GM21515 (cell line): ENCODE measurements around the gene USP17L30.
"Not testable (repeated sequence)": the region's sequence is repeated elsewhere in the genome, so short reads cannot be mapped to it uniquely, and the experiment has no call there.

Experiments
- ATAC-seq: cut with Tn5 transposase; IDR thresholded peaks from one replicate; pipeline ENCODE4 v1.9.1; 2021; ENCODE audit not compliant: unreplicated experiment

USP17L30 gene

DNA sequence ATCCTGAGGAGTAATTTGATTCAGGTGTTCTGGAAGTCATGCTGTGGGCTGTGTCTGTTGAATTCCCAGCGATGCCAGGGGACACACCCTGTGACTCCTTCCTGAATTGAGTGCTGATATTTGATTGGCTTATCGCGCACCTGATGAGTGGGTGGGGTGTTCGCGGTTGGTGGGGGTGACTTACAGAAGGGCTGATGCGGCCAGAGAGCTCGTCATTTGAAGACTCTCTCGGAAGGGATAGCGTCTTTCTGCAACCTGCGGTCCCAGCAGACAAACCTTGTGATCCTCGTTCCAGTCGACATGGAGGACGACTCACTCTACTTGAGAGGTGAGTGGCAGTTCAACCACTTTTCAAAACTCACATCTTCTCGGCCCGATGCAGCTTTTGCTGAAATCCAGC lies at the start of gene USP17L30:
Gene USP17L30 (plus strand): TSS at position 301 of the 400 bp plus-strand sequence. CDS start 0 bp downstream, at position 301.
- ATAC-seq, result not testable (repeated sequence)

DNA sequence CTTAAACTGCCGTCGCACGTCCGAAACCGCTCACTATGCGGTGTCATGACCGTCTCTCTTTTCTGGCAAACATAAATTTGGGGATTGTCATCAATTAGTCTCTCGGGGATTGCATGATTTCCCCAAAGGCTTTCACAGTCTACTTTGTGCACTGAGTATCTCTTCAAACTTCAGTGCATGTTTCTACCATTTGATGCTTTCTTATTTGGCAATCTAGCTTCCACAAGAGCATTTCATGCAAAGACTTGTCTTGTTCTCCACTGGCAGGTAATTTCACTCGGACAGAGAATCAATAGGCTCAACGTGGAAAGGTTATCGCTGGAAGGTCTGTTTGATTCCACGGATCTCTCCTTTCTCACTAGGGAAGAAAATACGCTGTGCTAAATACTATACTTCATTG lies 38.7 kb upstream of the USP17L30 start:
- not testable (repeated sequence) for ATAC-seq

DNA sequence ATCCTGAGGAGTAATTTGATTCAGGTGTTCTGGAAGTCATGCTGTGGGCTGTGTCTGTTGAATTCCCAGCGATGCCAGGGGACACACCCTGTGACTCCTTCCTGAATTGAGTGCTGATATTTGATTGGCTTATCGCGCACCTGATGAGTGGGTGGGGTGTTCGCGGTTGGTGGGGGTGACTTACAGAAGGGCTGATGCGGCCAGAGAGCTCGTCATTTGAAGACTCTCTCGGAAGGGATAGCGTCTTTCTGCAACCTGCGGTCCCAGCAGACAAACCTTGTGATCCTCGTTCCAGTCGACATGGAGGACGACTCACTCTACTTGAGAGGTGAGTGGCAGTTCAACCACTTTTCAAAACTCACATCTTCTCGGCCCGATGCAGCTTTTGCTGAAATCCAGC lies 38.1 kb upstream of the USP17L30 start, which contains the start of gene USP17L24:
Gene USP17L24 (plus strand): TSS at position 301 of the 400 bp plus-strand sequence. CDS start 0 bp downstream, at position 301.
- ATAC-seq, result not testable (repeated sequence)

- ATAC-seq, result not testable (repeated sequence)
These were observed 33.3 kb upstream of the USP17L30 start, which contains the start of gene USP17L25 for GRCh38 chr4:9329611-9330010. Gene USP17L25, plus strand, starts transcription at chr4:9329911. Its CDS starts 0 bp downstream, at chr4:9329911.

DNA sequence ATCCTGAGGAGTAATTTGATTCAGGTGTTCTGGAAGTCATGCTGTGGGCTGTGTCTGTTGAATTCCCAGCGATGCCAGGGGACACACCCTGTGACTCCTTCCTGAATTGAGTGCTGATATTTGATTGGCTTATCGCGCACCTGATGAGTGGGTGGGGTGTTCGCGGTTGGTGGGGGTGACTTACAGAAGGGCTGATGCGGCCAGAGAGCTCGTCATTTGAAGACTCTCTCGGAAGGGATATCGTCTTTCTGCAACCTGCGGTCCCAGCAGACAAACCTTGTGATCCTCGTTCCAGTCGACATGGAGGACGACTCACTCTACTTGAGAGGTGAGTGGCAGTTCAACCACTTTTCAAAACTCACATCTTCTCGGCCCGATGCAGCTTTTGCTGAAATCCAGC lies 28.6 kb upstream of the USP17L30 start, which contains the start of gene USP17L26:
Gene USP17L26 (plus strand): TSS at position 301 of the 400 bp plus-strand sequence. CDS start 0 bp downstream, at position 301.
- not testable (repeated sequence) for ATAC-seq

GRCh38 chr4:9339103-9339502 lies 23.8 kb upstream of the USP17L30 start, which contains the start of gene USP17L5:
Gene USP17L5, plus strand, starts transcription at chr4:9339403. Its CDS starts 0 bp downstream, at chr4:9339403.
- not testable (repeated sequence) for ATAC-seq

DNA sequence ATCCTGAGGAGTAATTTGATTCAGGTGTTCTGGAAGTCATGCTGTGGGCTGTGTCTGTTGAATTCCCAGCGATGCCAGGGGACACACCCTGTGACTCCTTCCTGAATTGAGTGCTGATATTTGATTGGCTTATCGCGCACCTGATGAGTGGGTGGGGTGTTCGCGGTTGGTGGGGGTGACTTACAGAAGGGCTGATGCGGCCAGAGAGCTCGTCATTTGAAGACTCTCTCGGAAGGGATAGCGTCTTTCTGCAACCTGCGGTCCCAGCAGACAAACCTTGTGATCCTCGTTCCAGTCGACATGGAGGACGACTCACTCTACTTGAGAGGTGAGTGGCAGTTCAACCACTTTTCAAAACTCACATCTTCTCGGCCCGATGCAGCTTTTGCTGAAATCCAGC lies 19.1 kb upstream of the USP17L30 start, which contains the start of gene USP17L27:
Gene USP17L27 (plus strand): TSS at position 301 of the 400 bp plus-strand sequence. CDS start 0 bp downstream, at position 301.
- not testable (repeated sequence) for ATAC-seq

DNA sequence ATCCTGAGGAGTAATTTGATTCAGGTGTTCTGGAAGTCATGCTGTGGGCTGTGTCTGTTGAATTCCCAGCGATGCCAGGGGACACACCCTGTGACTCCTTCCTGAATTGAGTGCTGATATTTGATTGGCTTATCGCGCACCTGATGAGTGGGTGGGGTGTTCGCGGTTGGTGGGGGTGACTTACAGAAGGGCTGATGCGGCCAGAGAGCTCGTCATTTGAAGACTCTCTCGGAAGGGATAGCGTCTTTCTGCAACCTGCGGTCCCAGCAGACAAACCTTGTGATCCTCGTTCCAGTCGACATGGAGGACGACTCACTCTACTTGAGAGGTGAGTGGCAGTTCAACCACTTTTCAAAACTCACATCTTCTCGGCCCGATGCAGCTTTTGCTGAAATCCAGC lies 14.3 kb upstream of the USP17L30 start, which contains the start of gene USP17L28:
Gene USP17L28 (plus strand): TSS at position 301 of the 400 bp plus-strand sequence. CDS start 0 bp downstream, at position 301.
- ATAC-seq, result not testable (repeated sequence)

DNA sequence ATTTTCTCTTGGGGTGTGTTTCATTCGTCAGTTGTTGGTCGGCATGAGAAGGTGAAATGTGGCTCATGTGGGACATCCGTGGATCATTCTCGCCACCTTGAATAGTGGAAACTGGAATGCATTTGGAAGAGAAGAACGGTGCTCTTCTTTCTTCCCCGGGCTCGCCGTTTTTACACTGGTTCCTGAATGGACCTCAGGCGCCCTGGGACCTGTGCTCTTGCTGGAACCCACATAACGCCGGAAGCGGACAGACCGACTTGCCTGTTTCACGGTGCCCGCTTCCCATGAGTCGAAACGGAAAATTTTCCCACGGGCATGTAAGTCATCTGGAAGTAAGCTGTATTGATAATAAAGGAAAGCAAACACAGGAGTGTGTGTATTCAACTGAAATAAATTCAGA lies 12.1 kb upstream of the USP17L30 start:
- not testable (repeated sequence) for ATAC-seq

GRCh38 chr4:9353338-9353737 lies 9.6 kb upstream of the USP17L30 start, which contains the start of gene USP17L29:
Gene USP17L29, plus strand, starts transcription at chr4:9353638. Its CDS starts 0 bp downstream, at chr4:9353638.
- ATAC-seq, result not testable (repeated sequence)

- not testable (repeated sequence) for ATAC-seq
These were observed 17.0 kb downstream of the USP17L30 start for GRCh38 chr4:9379881-9380280.

- not testable (repeated sequence) for ATAC-seq
These were observed 18.1 kb downstream of the USP17L30 start for GRCh38 chr4:9381012-9381534.

DNA sequence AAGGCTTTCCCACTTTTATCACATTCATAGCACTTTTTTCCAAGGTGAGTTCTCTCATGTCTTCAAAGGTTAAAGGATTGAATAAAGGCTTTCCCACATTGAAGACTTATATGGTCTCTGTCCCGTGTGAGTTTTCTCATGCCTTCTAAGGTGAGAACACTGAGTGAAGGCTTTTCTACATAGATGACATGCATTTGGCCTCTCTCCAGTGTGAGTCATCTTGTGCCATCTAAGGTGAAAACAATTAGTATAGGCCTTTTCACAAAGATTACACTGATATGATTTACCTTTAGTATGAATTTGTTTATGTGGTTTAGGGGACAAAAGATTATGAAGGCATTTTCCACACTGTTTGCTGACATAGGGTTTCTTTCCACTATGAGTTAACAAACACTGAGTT lies 21.2 kb downstream of the USP17L30 start:
- no peak for ATAC-seq

DNA sequence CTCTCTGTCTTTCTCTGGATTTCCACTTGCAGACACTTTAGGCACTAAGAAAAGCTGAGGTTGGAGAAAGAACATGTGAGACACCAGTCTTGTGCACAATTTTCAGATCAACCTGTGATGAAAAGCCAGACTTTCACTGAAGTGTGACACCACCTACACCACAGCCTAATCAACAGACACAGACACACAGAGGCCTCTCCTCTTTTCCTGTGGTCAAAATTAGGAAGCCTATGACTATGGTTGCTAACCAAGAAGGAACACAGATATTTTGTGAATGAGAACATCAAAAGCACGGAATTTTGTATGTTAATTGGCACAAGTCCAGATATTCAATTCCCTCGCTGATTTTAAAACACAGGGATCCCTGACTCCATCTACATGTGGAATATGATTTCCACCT lies 26.1 kb downstream of the USP17L30 start:
- ATAC-seq, result not testable (repeated sequence)

- ATAC-seq, result not testable (repeated sequence)
These were observed 42.8 kb downstream of the USP17L30 start for GRCh38 chr4:9405774-9406173.

DNA sequence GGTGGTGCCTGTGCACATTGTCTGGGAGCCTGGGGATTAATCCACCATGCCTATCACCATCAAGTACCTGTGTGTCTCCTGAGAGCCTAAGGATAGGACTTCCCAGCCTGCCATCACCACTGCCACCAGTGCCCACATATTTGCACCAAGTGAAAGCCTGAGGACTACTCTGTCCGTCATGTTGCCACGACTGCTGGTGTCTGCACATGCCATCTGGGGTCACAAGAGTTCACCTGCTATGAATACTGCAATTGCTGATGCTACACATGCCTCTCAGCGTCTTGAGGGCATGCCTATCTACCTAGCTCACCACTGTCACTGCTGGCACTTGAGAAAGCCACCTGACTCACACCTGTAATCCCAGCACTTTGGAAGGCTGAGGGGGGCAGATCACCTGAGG lies 43.6 kb downstream of the USP17L30 start:
- not testable (repeated sequence) for ATAC-seq

DNA sequence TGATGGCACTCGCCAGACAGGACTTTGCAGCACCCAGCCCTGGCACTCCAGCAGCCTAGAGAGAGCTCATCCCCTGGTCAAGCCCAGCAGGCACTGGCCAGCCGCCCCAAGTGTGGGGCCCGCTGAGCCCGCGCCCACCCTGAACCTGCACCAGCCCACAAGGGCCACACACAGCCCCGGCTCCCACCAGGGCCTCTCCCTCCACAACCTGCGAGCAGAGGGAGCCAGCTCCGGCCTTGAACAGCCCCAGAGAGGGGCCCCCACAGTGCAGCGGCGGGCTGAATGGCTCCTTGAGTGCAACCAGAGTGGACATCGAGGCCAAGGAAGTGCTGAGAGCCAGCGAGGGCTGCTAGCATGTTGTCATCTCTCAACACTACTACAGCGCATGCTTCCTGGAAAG lies 46.9 kb downstream of the USP17L30 start:
- no peak for ATAC-seq
